SH-SY5Y (cell line): Measurements from ENCODE around the gene NID1.

ENCODE experiments used
- GATA2 ChIP-seq: IDR thresholded peaks from 2 replicates; pipeline ENCODE4 v1.6.1; 2011; ENCODE audit warnings: mild to moderate bottlenecking, low read depth, low read length
- GATA3 ChIP-seq: IDR thresholded peaks from 2 replicates; pipeline ENCODE4 v1.6.1; 2011; ENCODE audit warnings: low read depth, mild to moderate bottlenecking, low read length, moderate library complexity

GRCh38 chr1:235948774-235949427, 116.0 kb downstream of the NID1 start:
- TF ChIP-seq GATA2 (no peak), GATA3 (no peak)
